ENCODE results near the gene MROH2A.

DNA sequence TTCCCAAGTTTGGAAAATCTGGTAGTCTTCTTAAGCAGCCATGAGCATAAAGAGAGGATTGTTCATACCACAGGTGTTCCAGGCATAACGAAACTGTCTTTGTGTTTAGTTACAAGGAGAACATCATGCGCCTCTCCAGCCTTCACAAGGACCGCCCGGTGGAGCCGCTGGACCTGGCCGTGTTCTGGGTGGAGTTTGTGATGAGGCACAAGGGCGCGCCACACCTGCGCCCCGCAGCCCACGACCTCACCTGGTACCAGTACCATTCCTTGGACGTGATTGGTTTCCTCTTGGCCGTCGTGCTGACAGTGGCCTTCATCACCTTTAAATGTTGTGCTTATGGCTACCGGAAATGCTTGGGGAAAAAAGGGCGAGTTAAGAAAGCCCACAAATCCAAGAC, 6.0 kb upstream of the MROH2A start:
- TF ChIP-seq POLR2AphosphoS5 (IDR thresholded peaks at IDR 0.05; ENCODE audit: low read depth, low read length) (no peak), SIN3A (IDR thresholded peaks at IDR 0.05; ENCODE audit: borderline replicate concordance, insufficient read depth, low read length) (no peak)
